OCI-LY7 (cell line): ENCODE measurements around the gene CWC22. TPM values are rescaled to one million over a fixed set of nuclear protein-coding genes. Genes with fewer than 3 reads are reported as not detected.

ENCODE experiments used
- BruUV-seq: library from RNA; stranded (reverse); fragments of 400-500 nt; replicated peaks from 2 replicates; lab custom pipeline; 2021; lab: Mats Ljungman, UMichigan
- CTCF ChIA-PET: fragments of 300-600 bp; sonication (Branson Sonifier 250); formaldehyde crosslinking; loops from one replicate; lab custom pipeline; 2022; ENCODE audit warnings: antibody characterized with exemption; ENCODE audit not compliant: unreplicated experiment; lab: Charles Lee
- POLR2A ChIA-PET: fragments of 300-600 bp; sonication (Branson Sonifier 250); formaldehyde crosslinking; loops from one replicate; lab custom pipeline; 2022; ENCODE audit warnings: antibody characterized with exemption; lab: Charles Lee
- DNase-seq: peaks from one replicate; pipeline ENCODE4 v3.0.0-alpha.2; 2015; ENCODE audit warnings: low spot score
- H2AFZ ChIP-seq: fragments of 200-600 bp; sonication (generic), shearing (Covaris generic); 2 replicates; pipeline ENCODE4 v1.6.1; 2014; ENCODE audit warnings: mild to moderate bottlenecking, antibody characterized with exemption, low read length, moderate library complexity
- H3K27ac ChIP-seq: fragments of 200-600 bp; sonication (generic); 2 replicates; pipeline ENCODE4 v1.5.1; 2014; ENCODE audit warnings: mixed run types, low read depth, mild to moderate bottlenecking, moderate library complexity, low read length, inconsistent platforms; ENCODE audit not compliant: poor library complexity, severe bottlenecking
- H3K36me3 ChIP-seq: fragments of 200-600 bp; sonication (generic); 2 replicates; pipeline ENCODE4 v1.6.1; 2014; ENCODE audit warnings: mild to moderate bottlenecking, antibody characterized with exemption, low read length, moderate library complexity, mixed read lengths; ENCODE audit not compliant: insufficient read depth
- H3K4me1 ChIP-seq: fragments of 200-600 bp; sonication (generic); 2 replicates; pipeline ENCODE4 v1.5.1; 2014; ENCODE audit warnings: mild to moderate bottlenecking, low read length; ENCODE audit not compliant: insufficient read depth, poor library complexity, severe bottlenecking
- H3K4me2 ChIP-seq: fragments of 200-600 bp; sonication (generic); 2 replicates; pipeline ENCODE4 v1.6.1; 2014; ENCODE audit warnings: mild to moderate bottlenecking, low read length
- H3K4me3 ChIP-seq: fragments of 200-600 bp; sonication (generic); 2 replicates; pipeline ENCODE4 v1.5.1; 2014; ENCODE audit warnings: mild to moderate bottlenecking, low read depth, low read length; ENCODE audit not compliant: poor library complexity, severe bottlenecking
- H3K79me2 ChIP-seq: fragments of 200-600 bp; sonication (generic); 2 replicates; pipeline ENCODE4 v1.6.1; 2016; ENCODE audit warnings: low read depth, mild to moderate bottlenecking, low read length, moderate library complexity, mixed read lengths; ENCODE audit not compliant: insufficient read depth
- H3K9me2 ChIP-seq: fragments of 200-600 bp; sonication (generic); 2 replicates; pipeline ENCODE4 v1.6.1; 2016; ENCODE audit warnings: mild to moderate bottlenecking, low read length, mixed read lengths; ENCODE audit not compliant: insufficient read depth
- H3K9me3 ChIP-seq: fragments of 200-600 bp; sonication (generic); 2 replicates; pipeline ENCODE4 v1.6.1; 2014; ENCODE audit warnings: mild to moderate bottlenecking, mixed run types, low read length, mixed read lengths
- H4K20me1 ChIP-seq: fragments of 200-600 bp; sonication (generic); 2 replicates; pipeline ENCODE4 v1.6.1; 2014; ENCODE audit warnings: mild to moderate bottlenecking, antibody characterized with exemption, low read length, moderate library complexity, mixed read lengths; ENCODE audit not compliant: insufficient read depth
- CTCF ChIP-seq: fragments of 200-600 bp; sonication (generic); conservative IDR thresholded peaks from 2 replicates; pipeline ENCODE4 v1.5.1; 2014; ENCODE audit warnings: mild to moderate bottlenecking, antibody characterized with exemption, low read length, moderate library complexity, mixed read lengths
- EZH2phosphoT487 ChIP-seq: fragments of 200-600 bp; sonication (generic); IDR thresholded peaks from 2 replicates; pipeline ENCODE4 v1.6.1; 2018; ENCODE audit warnings: low read depth, borderline replicate concordance, mild to moderate bottlenecking, mixed run types, antibody characterized with exemption, low read length, moderate library complexity, mixed read lengths
- intact Hi-C: fragments of 100-400 bp; cut with micrococcal nuclease; formaldehyde crosslinking; loops from one replicate; pipeline ENCODE4 v1.10.0; 2022; ENCODE audit not compliant: unreplicated experiment
- total RNA-seq, 2 experiments: library from RNA; depleted of rRNA in 1 of 2; stranded (reverse); fragments of >200 nt in 1 of 2; shearing (Covaris generic) in 1 of 2; gene quantifications; 2 replicates each; pipeline ENCODE4 v1.2.3, GENCODE V29; 2014 to 2022

The CWC22 gene
- total RNA-seq, 2 experiments from 2014 or later = 11.6 to 20.0 TPM

GRCh38 chr2:180004731-180005130 lies 2.4 kb downstream of the CWC22 start:
- Histone ChIP-seq H4K20me1 (0 out of 2 replicates have a peak, but pooled peaks cover 6% of the 10 kb centered on the region), H3K9me3 (no peaks in the 10 kb centered on the region), H3K4me2 (0 out of 2 replicates have a peak overlapping the region, but pooled peaks have one; percentile 2), H2AFZ (no peak overlapping the region), H3K9me2 (no peaks in the 10 kb centered on the region), H3K79me2 (peaks cover 28% of the 10 kb centered on the region), H3K4me1 (peaks cover 15% of the 10 kb centered on the region), H3K27ac (no peak overlapping the region), H3K4me3 (no peak overlapping the region), H3K36me3 (0 out of 2 replicates have a peak, but pooled peaks cover 6% of the 10 kb centered on the region)
- CTCF ChIA-PET = interaction anchor here (0.6 kb wide), 1 partner anchor 248 kb away, joined by 3 read pairs; no protein-coding TSS in a partner anchor
- POLR2A ChIA-PET = interaction anchor here (0.6 to 0.7 kb wide), 3 partner anchors 34 to 209 kb away, joined by 3 to 6 read pairs (median 5); no protein-coding TSS in a partner anchor
- DNase-seq = no peak
- intact Hi-C loops = loop anchor here (10.0 kb wide), 1 partner anchor 160 kb away; no protein-coding TSS in a partner anchor
- BruUV-seq = no TSS peak
- TF ChIP-seq EZH2phosphoT487 = no peak

- Histone ChIP-seq H3K9me2 (no peaks in the 10 kb centered on the region), H2AFZ (no peak overlapping the region), H3K79me2 (peaks cover 37% of the 10 kb centered on the region), H3K4me3 (no peak overlapping the region), H3K9me3 (no peaks in the 10 kb centered on the region), H3K4me2 (no peak overlapping the region), H4K20me1 (0 out of 2 replicates have a peak, but pooled peaks cover 6% of the 10 kb centered on the region), H3K27ac (no peak overlapping the region), H3K36me3 (0 out of 2 replicates have a peak, but pooled peaks cover 6% of the 10 kb centered on the region), H3K4me1 (peaks cover 15% of the 10 kb centered on the region)
- no peak for TF ChIP-seq CTCF
- TF ChIP-seq EZH2phosphoT487 = no peak
- intact Hi-C loops = loop anchor here (10.0 kb wide), 1 partner anchor 159 kb away; no protein-coding TSS in a partner anchor
- BruUV-seq = TSS peak; percentile 5
- CTCF ChIA-PET = no interaction called here
- POLR2A ChIA-PET = interaction anchor here (1.1 to 2.3 kb wide), 2 partner anchors 12 to 13 kb away, joined by 4 to 5 read pairs; no protein-coding TSS in a partner anchor
- no peak for DNase-seq
These were observed 3.5 kb downstream of the CWC22 start for GRCh38 chr2:180003559-180003958.

- Histone ChIP-seq H3K27ac (no peak overlapping the region), H3K36me3 (0 out of 2 replicates have a peak, but pooled peaks cover 6% of the 10 kb centered on the region), H3K79me2 (peaks cover 37% of the 10 kb centered on the region), H3K4me2 (no peak overlapping the region), H3K9me2 (no peaks in the 10 kb centered on the region), H3K4me1 (peaks cover 15% of the 10 kb centered on the region), H3K4me3 (no peak overlapping the region), H3K9me3 (no peaks in the 10 kb centered on the region), H4K20me1 (0 out of 2 replicates have a peak, but pooled peaks cover 6% of the 10 kb centered on the region), H2AFZ (no peak overlapping the region)
- ChIA-PET CTCF (no interaction called here), POLR2A (interaction anchor here (2.3 kb wide), 1 partner anchor 12 kb away, joined by 5 read pairs; no protein-coding TSS in a partner anchor)
- intact Hi-C loops = loop anchor here (10.0 kb wide), 1 partner anchor 158 kb away; no protein-coding TSS in a partner anchor
- no TSS peak for BruUV-seq
- no peak for DNase-seq
- TF ChIP-seq CTCF (no peak), EZH2phosphoT487 (no peak)
These were observed 4.0 kb downstream of the CWC22 start for GRCh38 chr2:180003073-180003472.
